Measurements from ENCODE around the gene C1QC.
A peak's percentile ranks its signal among the peaks of the same experiment; 100 is the strongest.

C1QC gene

DNA sequence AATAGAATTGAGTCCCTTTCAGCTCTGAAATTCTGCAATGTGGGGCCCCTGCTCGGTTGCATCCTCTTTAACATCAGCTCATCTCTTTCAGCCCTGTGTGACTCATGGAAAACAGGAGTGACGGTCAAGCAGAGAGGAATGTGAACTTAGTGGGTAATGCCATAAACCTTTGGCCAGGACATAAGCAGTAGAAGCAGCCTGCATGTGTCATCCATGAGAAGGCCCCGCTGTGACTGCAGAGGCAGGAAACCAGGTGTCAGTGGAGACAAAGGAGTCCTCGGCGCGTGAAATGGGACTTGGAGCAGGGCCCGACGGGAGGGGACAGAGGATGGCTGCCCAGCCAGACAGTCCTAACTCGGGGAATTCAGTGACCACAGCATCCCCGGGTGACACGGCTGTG, 46.1 kb downstream of the C1QC start:
- DNase-seq (ENCODE audit: insufficient read length, low spot score) (peak; percentile 85), FAIRE-seq (peak; percentile 87)
- TF ChIP-seq POLR2A (IDR thresholded peaks at IDR 0.05; ENCODE audit: low read depth, low read length), result no peak

- DNase-seq (ENCODE audit: insufficient read length, low spot score) (no peak), FAIRE-seq (no peak)
- no peak for TF ChIP-seq POLR2A (IDR thresholded peaks at IDR 0.05; ENCODE audit: low read depth, low read length)
Observed at GRCh38 chr1:22691031-22691753, 47.8 kb downstream of the C1QC start.

- TF ChIP-seq POLR2A (IDR thresholded peaks at IDR 0.05; ENCODE audit: low read depth, low read length), result no peak
- DNase-seq (ENCODE audit: insufficient read length, low spot score) (no peak), FAIRE-seq (no peak)
Observed at GRCh38 chr1:22694172-22694571, 50.7 kb downstream of the C1QC start.

DNA sequence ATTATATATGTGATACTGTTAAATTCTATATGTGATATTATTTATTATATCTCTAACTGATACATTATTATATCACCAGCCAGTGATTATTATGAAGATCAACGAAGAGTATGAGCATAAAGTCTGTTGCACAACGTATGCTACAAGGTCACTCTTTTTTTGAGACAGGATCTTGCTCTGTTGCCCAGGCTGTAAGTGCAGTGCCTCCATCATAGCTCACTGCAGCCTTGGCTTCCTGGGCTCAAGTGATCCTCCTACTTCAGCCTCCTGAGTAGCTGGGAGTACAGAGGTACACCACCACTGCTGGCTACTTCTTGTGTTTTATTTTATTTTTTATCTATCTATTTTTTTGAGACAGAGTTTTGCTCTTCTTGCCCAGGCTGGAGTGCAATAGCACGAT, 53.2 kb downstream of the C1QC start:
- FAIRE-seq (no peak), DNase-seq (ENCODE audit: insufficient read length, low spot score) (no peak)
- no peak for TF ChIP-seq POLR2A (IDR thresholded peaks at IDR 0.05; ENCODE audit: low read depth, low read length)

All from H54 (cell line).